Right atrium auricular region (tissue), 2 donors: ENCODE measurements around the gene TM2D1. TPM values are rescaled to one million over a fixed set of nuclear protein-coding genes. Genes with fewer than 3 reads are reported as not detected.
A peak's percentile ranks its signal among the peaks of the same experiment; 100 is the strongest.

Experiments
- DNase-seq: peaks from one replicate; pipeline ENCODE4 v3.0.0-alpha.2; 2019; ENCODE audit warnings: low spot score
- H3K27ac ChIP-seq, 2 donors: fragments of 200-600 bp; sonication (generic); 1 replicate in 1 of 2; 2 replicates in 1 of 2; pipeline ENCODE4 v1.5.1; 2016 to 2019
- H3K27me3 ChIP-seq, 2 donors: fragments of 200-600 bp; sonication (generic); one replicate each; pipeline versions ENCODE4 v1.5.1 to v1.6.0; 2017 to 2019
- H3K36me3 ChIP-seq: fragments of 200-600 bp; sonication (generic); one replicate; pipeline ENCODE4 v1.5.1; 2016
- H3K4me1 ChIP-seq, 2 donors: fragments of 200-600 bp; sonication (generic); one replicate each; pipeline versions ENCODE4 v1.5.1 to v1.6.0; 2017 to 2019
- H3K4me3 ChIP-seq, 2 donors: fragments of 200-600 bp; sonication (generic); 1 replicate in 1 of 2; 2 replicates in 1 of 2; pipeline ENCODE4 v1.5.1; 2017 to 2019; ENCODE audit warnings: mild to moderate bottlenecking in 1 of 2, moderate library complexity in 1 of 2
- H3K9me3 ChIP-seq, 2 donors: fragments of 200-600 bp; sonication (generic); one replicate each; pipeline ENCODE4 v1.5.1; 2019
- CTCF ChIP-seq, 2 donors: fragments of 200-600 bp; sonication (generic); IDR thresholded peaks; one replicate each; pipeline ENCODE4 v1.5.1; 2019; ENCODE audit warnings: antibody characterized with exemption in 2 of 2
- total RNA-seq, 2 donors: library from RNA; depleted of rRNA; stranded (reverse); fragments of >200 nt; gene quantifications; one replicate each; pipeline ENCODE4 v1.1.0, GENCODE V29; 2016

TM2D1 gene
- total RNA-seq = 10 to 100 TPM; 46.0 to 79.0 TPM

- Histone ChIP-seq H3K36me3 (no peaks in the 10 kb centered on the region), H3K27ac (peak within 1 kb of the TSS; percentile 87 to 97), H3K9me3 (no peaks in the 10 kb centered on the region), H3K27me3 (no peaks in the 10 kb centered on the region), H3K4me1 (peaks cover 0 to 16% of the 10 kb centered on the region in 2 donors), H3K4me3 (peak within 1 kb of the TSS; percentile 82 to 98)
- DNase-seq = peak; percentile 89
- no peak for TF ChIP-seq CTCF (IDR thresholded peaks at IDR 0.05)
Observed at GRCh38 chr1:61724813-61725694, at the start of gene TM2D1. TSS of gene TM2D1 (minus strand) at chr1:61725141. CDS start at chr1:61725120, 21 bp downstream.

GRCh38 chr1:61770131-61770530 is 45.2 kb upstream of the TM2D1 start:
- H3K4me1 ChIP-seq = no peaks in the 10 kb centered on the region
- no peak for TF ChIP-seq CTCF (IDR thresholded peaks at IDR 0.05)
- H3K9me3 ChIP-seq = no peaks in the 10 kb centered on the region
- no peak overlapping the region for H3K27ac ChIP-seq
- peaks cover 15% of the 10 kb centered on the region for H3K36me3 ChIP-seq
- H3K4me3 ChIP-seq = no peak overlapping the region
- no peak for DNase-seq
- no peaks in the 10 kb centered on the region for H3K27me3 ChIP-seq

GRCh38 chr1:61757950-61758349 is 33.0 kb upstream of the TM2D1 start:
- no peaks in the 10 kb centered on the region for H3K9me3 ChIP-seq
- no peak for DNase-seq
- H3K4me3 ChIP-seq = no peak overlapping the region
- H3K4me1 ChIP-seq = no peaks in the 10 kb centered on the region
- no peaks in the 10 kb centered on the region for H3K36me3 ChIP-seq
- no peaks in the 10 kb centered on the region for H3K27me3 ChIP-seq
- TF ChIP-seq CTCF (IDR thresholded peaks at IDR 0.05) = no peak
- H3K27ac ChIP-seq = no peak overlapping the region

- Histone ChIP-seq H3K9me3 (no peaks in the 10 kb centered on the region), H3K27me3 (no peaks in the 10 kb centered on the region), H3K27ac (no peak overlapping the region), H3K4me1 (no peaks in the 10 kb centered on the region), H3K4me3 (no peak overlapping the region), H3K36me3 (no peaks in the 10 kb centered on the region)
- no peak for TF ChIP-seq CTCF (IDR thresholded peaks at IDR 0.05)
- no peak for DNase-seq
Observed at GRCh38 chr1:61756773-61757172, 31.8 kb upstream of the TM2D1 start.

GRCh38 chr1:61754545-61754944 is 29.6 kb upstream of the TM2D1 start:
- no peak for DNase-seq
- Histone ChIP-seq H3K27ac (no peak overlapping the region), H3K9me3 (no peaks in the 10 kb centered on the region), H3K4me3 (no peak overlapping the region), H3K27me3 (no peaks in the 10 kb centered on the region), H3K36me3 (no peaks in the 10 kb centered on the region), H3K4me1 (no peaks in the 10 kb centered on the region)
- no peak for TF ChIP-seq CTCF (IDR thresholded peaks at IDR 0.05)
